ENCODE results near the gene AHCYL2. TPM values are rescaled to one million over a fixed set of nuclear protein-coding genes. Genes with fewer than 3 reads are reported as not detected.

The AHCYL2 gene
- total RNA-seq, 4 donors from 2014 or later, result 83.2 to 149 (median 101) TPM

DNA sequence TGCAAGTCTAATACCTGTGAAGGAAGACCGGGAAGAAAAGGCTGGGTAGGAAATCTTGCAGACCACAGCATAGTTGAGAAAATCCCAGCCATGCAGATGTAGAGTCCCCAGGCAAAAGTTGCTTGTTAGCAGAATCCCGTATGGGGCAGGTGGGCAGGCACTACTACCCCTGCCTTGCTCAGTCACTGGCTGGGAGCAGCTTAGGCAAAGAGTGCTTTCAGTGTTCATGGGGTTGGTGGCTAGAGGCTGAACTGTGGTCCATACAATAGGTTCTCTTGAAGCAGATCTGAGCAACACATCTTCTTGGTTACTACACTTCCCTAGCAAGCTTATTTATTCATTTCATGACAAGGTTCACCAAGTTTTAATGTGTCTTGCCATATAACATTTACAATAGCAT is 92.6 kb downstream of the AHCYL2 start:
- H3K27ac ChIP-seq, result no peak overlapping the region
- no peak overlapping the region for H3K4me3 ChIP-seq (replicated peaks in 1 of 3)
- no peaks in the 10 kb centered on the region for H3K27me3 ChIP-seq
- DNase-seq, result no peak
- 86 to 89% methylated on average over 2 of the region's 2 CpGs for WGBS, 2 donors
- intact Hi-C loops (cut with DNase I), result no loop called here
- H3K4me1 ChIP-seq, result peaks cover 0 to 4% of the 10 kb centered on the region in 2 donors
- TF ChIP-seq, protein P1, sequence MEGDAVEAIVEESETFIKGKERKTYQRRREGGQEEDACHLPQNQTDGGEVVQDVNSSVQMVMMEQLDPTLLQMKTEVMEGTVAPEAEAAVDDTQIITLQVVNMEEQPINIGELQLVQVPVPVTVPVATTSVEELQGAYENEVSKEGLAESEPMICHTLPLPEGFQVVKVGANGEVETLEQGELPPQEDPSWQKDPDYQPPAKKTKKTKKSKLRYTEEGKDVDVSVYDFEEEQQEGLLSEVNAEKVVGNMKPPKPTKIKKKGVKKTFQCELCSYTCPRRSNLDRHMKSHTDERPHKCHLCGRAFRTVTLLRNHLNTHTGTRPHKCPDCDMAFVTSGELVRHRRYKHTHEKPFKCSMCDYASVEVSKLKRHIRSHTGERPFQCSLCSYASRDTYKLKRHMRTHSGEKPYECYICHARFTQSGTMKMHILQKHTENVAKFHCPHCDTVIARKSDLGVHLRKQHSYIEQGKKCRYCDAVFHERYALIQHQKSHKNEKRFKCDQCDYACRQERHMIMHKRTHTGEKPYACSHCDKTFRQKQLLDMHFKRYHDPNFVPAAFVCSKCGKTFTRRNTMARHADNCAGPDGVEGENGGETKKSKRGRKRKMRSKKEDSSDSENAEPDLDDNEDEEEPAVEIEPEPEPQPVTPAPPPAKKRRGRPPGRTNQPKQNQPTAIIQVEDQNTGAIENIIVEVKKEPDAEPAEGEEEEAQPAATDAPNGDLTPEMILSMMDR (IDR thresholded peaks at IDR 0.05), result no peak
- TF ChIP-seq POLR2A (IDR thresholded peaks at IDR 0.05), result no peak
- H3K36me3 ChIP-seq, result no peaks in the 10 kb centered on the region
- no peaks in the 10 kb centered on the region for H3K9me3 ChIP-seq

DNA sequence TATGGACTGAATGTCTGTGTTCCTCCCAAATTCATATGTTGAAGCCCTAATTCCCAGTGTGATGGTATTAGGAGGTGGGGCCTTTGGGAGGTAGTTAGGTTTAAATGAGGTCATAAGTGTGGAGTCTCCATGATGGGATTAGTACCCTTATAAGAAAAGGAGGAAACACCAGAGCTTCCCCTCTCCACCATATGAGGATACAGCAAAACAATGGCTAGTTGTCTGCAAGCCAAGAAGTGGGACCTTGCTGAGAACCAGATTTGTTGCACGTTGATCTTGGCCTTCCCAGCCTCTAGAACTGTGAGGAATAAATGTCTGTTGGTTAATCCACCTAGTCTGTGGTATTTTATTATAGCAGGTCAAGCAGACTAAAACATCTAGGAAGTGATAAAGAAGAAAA is 102.2 kb downstream of the AHCYL2 start:
- 76 to 86% methylated on average over 1 of the region's 1 CpG for WGBS, 2 donors
- Histone ChIP-seq H3K27me3 (no peaks in the 10 kb centered on the region), H3K36me3 (no peaks in the 10 kb centered on the region), H3K4me1 (no peaks in the 10 kb centered on the region), H3K9me3 (no peaks in the 10 kb centered on the region), H3K4me3 (replicated peaks in 1 of 3) (no peak overlapping the region), H3K27ac (no peak overlapping the region)
- intact Hi-C loops (cut with DNase I), result no loop called here
- no peak for DNase-seq
- TF ChIP-seq POLR2A (IDR thresholded peaks at IDR 0.05), result no peak
- TF ChIP-seq, protein P1 (IDR thresholded peaks at IDR 0.05), result no peak

DNA sequence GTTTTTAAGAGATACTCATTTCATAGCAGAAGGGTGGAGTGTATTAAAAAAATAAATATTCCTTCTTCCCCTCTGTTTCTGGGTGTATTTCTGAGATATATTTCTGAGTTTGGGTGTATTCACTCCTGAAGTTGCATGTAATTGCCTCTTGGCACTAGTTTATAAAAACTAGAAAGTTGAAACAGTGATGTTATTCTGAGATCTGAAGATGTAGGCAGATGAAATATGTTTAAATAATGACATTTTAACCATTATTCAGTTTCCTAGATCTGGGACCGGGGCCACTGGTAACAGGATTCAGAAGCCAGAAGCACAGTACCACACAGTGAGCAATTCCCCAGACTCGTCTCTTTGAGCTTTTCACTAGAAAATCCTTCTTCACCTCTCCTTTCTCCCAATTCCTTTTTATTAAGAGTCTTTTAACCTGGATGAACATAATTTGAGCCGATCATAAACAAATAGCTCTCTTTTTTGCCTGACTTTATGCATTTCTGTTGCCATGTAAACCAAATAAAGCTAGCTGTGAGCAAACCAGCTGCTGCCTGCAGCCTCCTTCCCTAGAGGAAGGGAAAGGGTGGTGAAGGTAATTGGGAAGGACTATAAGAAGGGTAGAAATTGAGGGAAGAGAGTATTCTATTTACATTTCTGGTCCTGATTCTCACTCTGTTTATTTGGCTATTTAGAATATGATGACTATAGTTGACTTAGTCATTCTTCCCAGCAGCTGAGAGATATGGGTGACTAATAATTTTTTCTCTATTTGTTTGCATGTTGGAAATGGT is 107.6 kb downstream of the AHCYL2 start:
- 76 to 77% methylated on average over 3 of the region's 3 CpGs for WGBS, 2 donors
- Histone ChIP-seq H3K36me3 (no peaks in the 10 kb centered on the region), H3K4me3 (replicated peaks in 1 of 3) (no peak overlapping the region), H3K27ac (no peak overlapping the region), H3K9me3 (no peaks in the 10 kb centered on the region), H3K4me1 (no peaks in the 10 kb centered on the region), H3K27me3 (no peaks in the 10 kb centered on the region)
- DNase-seq, result no peak
- TF ChIP-seq, protein P1 (IDR thresholded peaks at IDR 0.05), result no peak
- no peak for TF ChIP-seq POLR2A (IDR thresholded peaks at IDR 0.05)
- intact Hi-C loops (cut with DNase I), result no loop called here

DNA sequence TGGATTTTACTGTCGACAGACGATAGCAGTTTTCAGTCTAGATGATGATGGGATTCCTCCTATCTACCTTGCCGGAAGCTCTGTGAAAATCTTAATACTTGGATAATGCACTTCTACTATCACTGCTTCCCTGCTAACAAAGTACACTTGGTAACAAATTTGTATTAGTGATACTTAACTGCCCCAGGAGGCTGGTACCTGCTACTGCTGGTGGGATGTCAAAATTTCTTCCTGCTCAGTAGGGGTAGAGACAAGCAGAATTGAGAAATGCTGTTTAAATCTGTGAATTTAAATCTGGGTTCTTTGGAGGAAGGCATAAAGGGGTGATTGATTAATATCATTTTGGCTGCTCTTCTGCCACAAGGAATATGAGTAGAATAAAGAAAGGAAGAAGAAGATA is 109.6 kb downstream of the AHCYL2 start:
- Histone ChIP-seq H3K27ac (no peak overlapping the region), H3K27me3 (no peaks in the 10 kb centered on the region), H3K36me3 (no peaks in the 10 kb centered on the region), H3K4me1 (no peaks in the 10 kb centered on the region), H3K4me3 (replicated peaks in 1 of 3) (no peak overlapping the region), H3K9me3 (no peaks in the 10 kb centered on the region)
- TF ChIP-seq, protein P1 (IDR thresholded peaks at IDR 0.05), result peak in 1 of 6 experiments; percentile 6
- TF ChIP-seq POLR2A (IDR thresholded peaks at IDR 0.05), result no peak
- 96 to 98% methylated on average over 3 of the region's 3 CpGs for WGBS, 2 donors
- intact Hi-C loops (cut with DNase I), result no loop called here
- DNase-seq, result no peak

DNA sequence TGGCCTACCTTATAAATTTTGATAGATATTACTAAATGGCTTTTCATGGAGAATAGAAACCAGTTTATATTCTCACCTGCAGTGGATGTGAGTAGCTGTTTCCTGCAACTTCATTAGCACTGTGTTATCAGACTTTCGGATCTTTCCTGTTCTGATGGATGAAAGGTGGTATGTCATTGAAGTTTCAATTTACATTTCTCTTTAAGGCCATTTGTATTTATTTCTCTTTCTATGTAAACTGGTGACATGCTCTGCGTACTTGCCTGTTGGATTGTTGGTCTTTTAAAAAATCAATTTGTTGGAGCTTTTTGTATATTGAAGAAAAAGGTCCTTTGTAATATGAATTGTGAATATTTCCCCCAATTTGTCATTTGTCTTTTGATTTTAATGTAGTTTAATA is 113.6 kb downstream of the AHCYL2 start:
- no peak for DNase-seq
- intact Hi-C loops (cut with DNase I), result no loop called here
- TF ChIP-seq, protein P1 (IDR thresholded peaks at IDR 0.05), result no peak
- no peak for TF ChIP-seq POLR2A (IDR thresholded peaks at IDR 0.05)

More for the DNA sequence above, 113.6 kb downstream of the AHCYL2 start:
- Histone ChIP-seq H3K27me3 (no peaks in the 10 kb centered on the region), H3K4me1 (peaks cover under 1 to 8% of the 10 kb centered on the region in 2 donors), H3K36me3 (no peaks in the 10 kb centered on the region), H3K9me3 (no peaks in the 10 kb centered on the region), H3K27ac (no peak overlapping the region), H3K4me3 (replicated peaks in 1 of 3) (no peak overlapping the region)
- WGBS, 2 donors, result 95 to 98% methylated on average over 2 of the region's 2 CpGs
